CD14-positive monocyte (primary cell): ENCODE measurements around the gene DMRTC2. TPM values are rescaled to one million over a fixed set of nuclear protein-coding genes. Genes with fewer than 3 reads are reported as not detected.

Source experiments
- DNase-seq, 3 donors: peaks; one replicate each; pipeline ENCODE4 v3.0.0-alpha.2; 2011 to 2022
- H2AFZ ChIP-seq: 2 replicates; pipeline ENCODE4 v1.6.0; 2012; ENCODE audit warnings: mild to moderate bottlenecking, low read depth, low read length, inconsistent platforms; ENCODE audit not compliant: insufficient read depth, poor library complexity, severe bottlenecking
- H3K27ac ChIP-seq, 2 donors: 1 replicate in 1 of 2; 2 replicates in 1 of 2; pipeline ENCODE4 v1.5.1; 2012 to 2013; ENCODE audit warnings: low read length in 2 of 2, control low read depth in 1 of 2, inconsistent platforms in 1 of 2, low read depth in 1 of 2, mild to moderate bottlenecking in 1 of 2
- H3K27me3 ChIP-seq, 2 donors: one replicate each; pipeline versions ENCODE4 v1.6.0 to v1.6.1; 2011 to 2013; ENCODE audit warnings: low read length in 2 of 2; ENCODE audit not compliant: control insufficient read depth in 2 of 2, insufficient read depth in 2 of 2
- H3K36me3 ChIP-seq, 2 donors: replicated peaks in 1 of 2; 1 replicate in 1 of 2; 2 replicates in 1 of 2; pipeline versions ENCODE4 v1.5.1 to v1.6.1; 2012 to 2013; ENCODE audit warnings: low read length in 2 of 2, control low read depth in 1 of 2, inconsistent platforms in 1 of 2, mild to moderate bottlenecking in 1 of 2; ENCODE audit not compliant: insufficient read depth in 2 of 2, control insufficient read depth in 1 of 2
- H3K4me1 ChIP-seq, 2 donors: 1 replicate in 1 of 2; 2 replicates in 1 of 2; pipeline versions ENCODE4 v1.5.1 to v1.6.1; 2012 to 2013; ENCODE audit warnings: low read length in 2 of 2, control low read depth in 1 of 2, inconsistent platforms in 1 of 2, mild to moderate bottlenecking in 1 of 2, moderate library complexity in 1 of 2; ENCODE audit not compliant: insufficient read depth in 2 of 2, control insufficient read depth in 1 of 2
- H3K4me2 ChIP-seq: replicated peaks from 2 replicates; pipeline ENCODE3; 2012; ENCODE audit warnings: low read length, moderate library complexity, mild to moderate bottlenecking; ENCODE audit not compliant: poor library complexity, severe bottlenecking; ENCODE audit errors: extremely low read depth
- H3K4me3 ChIP-seq, 3 experiments: fragments of 200-600 bp in 1 of 3; sonication (generic) in 1 of 3; replicated peaks in 1 of 3; 1 replicate in 2 of 3; 2 replicates in 1 of 3; pipeline ENCODE4 v1.5.1; 2011 to 2013; ENCODE audit warnings: low read length in 3 of 3, mild to moderate bottlenecking in 3 of 3, control low read depth in 2 of 3, low read depth in 2 of 3, inconsistent platforms in 1 of 3, moderate library complexity in 1 of 3
- H3K79me2 ChIP-seq: 2 replicates; pipeline ENCODE4 v1.6.0; 2012; ENCODE audit warnings: mild to moderate bottlenecking, control low read depth, inconsistent platforms, low read length, moderate library complexity; ENCODE audit not compliant: insufficient read depth
- H3K9ac ChIP-seq: 2 replicates; pipeline ENCODE4 v1.6.0; 2017; ENCODE audit warnings: low read length, mild to moderate bottlenecking; ENCODE audit not compliant: insufficient read depth, poor library complexity, severe bottlenecking
- H3K9me3 ChIP-seq, 2 donors: replicated peaks in 1 of 2; 1 replicate in 1 of 2; 2 replicates in 1 of 2; pipeline versions ENCODE4 v1.5.1 to v1.6.1; 2012 to 2013; ENCODE audit warnings: low read length in 2 of 2, control low read depth in 1 of 2; ENCODE audit not compliant: control insufficient read depth in 1 of 2, insufficient read depth in 1 of 2
- H4K20me1 ChIP-seq: 2 replicates; pipeline ENCODE4 v1.6.0; 2012; ENCODE audit warnings: mild to moderate bottlenecking, low read length, control low read depth, moderate library complexity; ENCODE audit not compliant: insufficient read depth
- H3K27ac Mint-ChIP-seq, 7 donors: one replicate each; pipeline ENCODE4 v1.8.0; 2020; ENCODE audit warnings: mild to moderate bottlenecking in 7 of 7, mixed read lengths in 7 of 7, moderate library complexity in 6 of 7, inconsistent platforms in 2 of 7
- H3K27me3 Mint-ChIP-seq, 3 donors: one replicate each; pipeline ENCODE4 v1.8.0; 2021 to 2022; ENCODE audit warnings: low read depth in 3 of 3, mild to moderate bottlenecking in 3 of 3, mixed read lengths in 3 of 3, moderate library complexity in 3 of 3, inconsistent platforms in 1 of 3
- H3K36me3 Mint-ChIP-seq, 2 donors: one replicate each; pipeline ENCODE4 v1.8.0; 2020; ENCODE audit warnings: mixed read lengths in 2 of 2, inconsistent platforms in 1 of 2, mild to moderate bottlenecking in 1 of 2
- H3K4me1 Mint-ChIP-seq: one replicate; pipeline ENCODE4 v1.8.0; 2020; ENCODE audit warnings: mild to moderate bottlenecking, mixed read lengths
- H3K4me3 Mint-ChIP-seq, 2 donors: one replicate each; pipeline ENCODE4 v1.8.0; 2020; ENCODE audit warnings: mild to moderate bottlenecking in 2 of 2, mixed read lengths in 2 of 2, moderate library complexity in 1 of 2
- H3K9me3 Mint-ChIP-seq, 7 donors: one replicate each; pipeline ENCODE4 v1.8.0; 2020 to 2022; ENCODE audit warnings: mixed read lengths in 7 of 7, mild to moderate bottlenecking in 6 of 7, moderate library complexity in 6 of 7, inconsistent platforms in 2 of 7
- WGBS: methylation state at CpG from one replicate; pipeline ENCODE4 v1.1.5; 2013; ENCODE audit warnings: missing lambda C conversion rate; ENCODE audit not compliant: insufficient coverage; 5-methylcytosine and 5-hydroxymethylcytosine counted together
- intact Hi-C, 2 donors: fragments of 100-400 bp; cut with micrococcal nuclease; formaldehyde crosslinking; loops; one replicate each; pipeline versions ENCODE4 v1.15.0 to v1.15.1; 2023
- polyA plus RNA-seq, 3 donors: library from polyadenylated mRNA; depleted of rRNA in 1 of 3; unstranded in 2 of 3; stranded (reverse) in 1 of 3; fragments of 300-500 nt in 2 of 3; fragments of >200 nt in 1 of 3; fragmentation: Illumina TruSeq in 2 of 3; gene quantifications; 1 replicate in 2 of 3; 2 replicates in 1 of 3; pipeline ENCODE4 v1.2.3, GENCODE V29; 2012 to 2021
- TF ChIP-seq, protein P1 (sequence below): fragments of 200-600 bp; IDR thresholded peaks from one replicate; pipeline ENCODE4 v1.8.0; 2022; ENCODE audit warnings: antibody characterized with exemption, mild to moderate bottlenecking

DMRTC2 gene
- polyA plus RNA-seq, 3 donors, result not detected

DNA sequence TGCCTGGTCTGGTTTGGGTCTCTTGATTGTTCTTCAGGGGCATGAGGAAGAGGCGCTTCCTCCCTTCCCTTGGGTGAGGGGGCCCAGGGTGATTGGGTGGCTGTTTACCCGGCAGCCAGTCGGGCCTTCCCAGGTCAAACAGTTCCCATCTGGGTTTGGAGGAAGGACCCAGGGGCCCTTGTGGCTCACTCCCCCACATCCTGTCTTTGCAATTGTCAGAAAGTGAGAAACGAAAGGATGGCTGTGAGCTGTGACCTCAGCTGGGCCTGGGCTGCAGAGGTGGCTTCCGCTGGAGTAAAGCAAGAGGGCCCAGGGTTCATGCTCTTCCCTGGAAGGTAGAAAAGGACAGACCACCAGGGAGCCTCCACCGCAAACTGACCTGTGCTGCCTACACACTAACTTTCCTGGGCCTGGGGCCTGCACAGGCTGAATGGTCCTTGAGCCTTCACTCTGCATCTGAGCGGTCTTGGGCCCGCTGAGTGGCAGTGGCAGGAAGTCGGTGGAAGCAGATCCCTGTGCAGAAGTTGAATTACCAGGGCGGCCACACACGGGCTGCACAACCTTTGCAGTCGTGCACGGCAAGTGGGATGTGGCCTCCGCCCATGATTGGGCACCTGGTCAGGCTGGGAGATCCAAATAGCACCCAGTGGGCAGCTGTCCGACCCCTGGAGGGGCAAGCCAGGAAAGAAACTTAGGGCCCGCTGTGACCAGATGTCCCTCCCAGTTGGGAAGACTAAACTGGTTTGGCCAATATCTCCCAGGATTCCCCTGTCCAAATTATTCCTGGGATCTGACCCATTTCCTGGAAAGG is 26.9 kb downstream of the DMRTC2 start:
- TF ChIP-seq, protein P1, sequence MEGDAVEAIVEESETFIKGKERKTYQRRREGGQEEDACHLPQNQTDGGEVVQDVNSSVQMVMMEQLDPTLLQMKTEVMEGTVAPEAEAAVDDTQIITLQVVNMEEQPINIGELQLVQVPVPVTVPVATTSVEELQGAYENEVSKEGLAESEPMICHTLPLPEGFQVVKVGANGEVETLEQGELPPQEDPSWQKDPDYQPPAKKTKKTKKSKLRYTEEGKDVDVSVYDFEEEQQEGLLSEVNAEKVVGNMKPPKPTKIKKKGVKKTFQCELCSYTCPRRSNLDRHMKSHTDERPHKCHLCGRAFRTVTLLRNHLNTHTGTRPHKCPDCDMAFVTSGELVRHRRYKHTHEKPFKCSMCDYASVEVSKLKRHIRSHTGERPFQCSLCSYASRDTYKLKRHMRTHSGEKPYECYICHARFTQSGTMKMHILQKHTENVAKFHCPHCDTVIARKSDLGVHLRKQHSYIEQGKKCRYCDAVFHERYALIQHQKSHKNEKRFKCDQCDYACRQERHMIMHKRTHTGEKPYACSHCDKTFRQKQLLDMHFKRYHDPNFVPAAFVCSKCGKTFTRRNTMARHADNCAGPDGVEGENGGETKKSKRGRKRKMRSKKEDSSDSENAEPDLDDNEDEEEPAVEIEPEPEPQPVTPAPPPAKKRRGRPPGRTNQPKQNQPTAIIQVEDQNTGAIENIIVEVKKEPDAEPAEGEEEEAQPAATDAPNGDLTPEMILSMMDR, result no peak
- H3K4me3 Mint-ChIP-seq, result peak overlapping the region; percentile 62 to 79
- peak in 1 of 3 donors; percentile 58 for DNase-seq
- Histone ChIP-seq H3K27me3 (no peaks in the 10 kb centered on the region), H3K9me3 (no peaks in the 10 kb centered on the region), H4K20me1 (peaks cover 52% of the 10 kb centered on the region), H3K4me2 (peak overlapping the region; percentile 45), H3K79me2 (peaks cover 22% of the 10 kb centered on the region), H3K36me3 (peaks cover 32 to 45% of the 10 kb centered on the region in 2 donors), H3K27ac (peak overlapping the region; percentile 64 to 67), H3K4me1 (peaks cover 63 to 70% of the 10 kb centered on the region in 2 donors), H2AFZ (no peak overlapping the region), H3K4me3 (peak overlapping the region in 1 of 3 experiments; percentile 23), H3K9ac (peak overlapping the region; percentile 32)
- peaks cover 0 to 4% (median 0%) of the 10 kb centered on the region in 3 donors for H3K27me3 Mint-ChIP-seq
- intact Hi-C loops, result loop anchor here in 1 of 2 donors (5.0 kb wide), 1 partner anchor 81 kb away; no protein-coding TSS in a partner anchor
- H3K9me3 Mint-ChIP-seq, result peaks cover 0 to 4% (median 0%) of the 10 kb centered on the region in 7 donors
- H3K27ac Mint-ChIP-seq, result peak overlapping the region; percentile 84 to 94 (median 87)
- H3K36me3 Mint-ChIP-seq, result peaks cover 29 to 46% of the 10 kb centered on the region in 2 donors
- peaks cover 74% of the 10 kb centered on the region for H3K4me1 Mint-ChIP-seq
- WGBS, result 9% methylated on average over 13 of the region's 16 CpGs

- peaks cover 29 to 45% of the 10 kb centered on the region in 2 donors for H3K36me3 Mint-ChIP-seq
- no peaks in the 10 kb centered on the region for H3K9me3 ChIP-seq
- no peak overlapping the region for H3K4me3 Mint-ChIP-seq
- 88% methylated on average over 11 of the region's 12 CpGs for WGBS
- DNase-seq, result no peak
- no peaks in the 10 kb centered on the region for H3K27me3 ChIP-seq
- peak overlapping the region in 1 of 3 experiments; percentile 23 for H3K4me3 ChIP-seq
- no peak overlapping the region for H2AFZ ChIP-seq
- peak overlapping the region in 3 of 7 donors; percentile 23 to 91 (median 32) for H3K27ac Mint-ChIP-seq
- TF ChIP-seq, protein P1, result no peak
- peaks cover 47% of the 10 kb centered on the region for H4K20me1 ChIP-seq
- H3K36me3 ChIP-seq, result peaks cover 26 to 40% of the 10 kb centered on the region in 2 donors
- H3K79me2 ChIP-seq, result peaks cover 16% of the 10 kb centered on the region
- peaks cover 0 to 4% (median 0%) of the 10 kb centered on the region in 7 donors for H3K9me3 Mint-ChIP-seq
- H3K9ac ChIP-seq, result peak overlapping the region; percentile 22
- H3K4me1 ChIP-seq, result peaks cover 69 to 76% of the 10 kb centered on the region in 2 donors
- peaks cover 78% of the 10 kb centered on the region for H3K4me1 Mint-ChIP-seq
- H3K4me2 ChIP-seq, result peak overlapping the region; percentile 45
- intact Hi-C loops, result loop anchor here in 1 of 2 donors (5.0 kb wide), 1 partner anchor 80 kb away; no protein-coding TSS in a partner anchor
- H3K27me3 Mint-ChIP-seq, result peaks cover 0 to 4% (median 0%) of the 10 kb centered on the region in 3 donors
- H3K27ac ChIP-seq, result peak overlapping the region; percentile 64 to 67
Measured at GRCh38 chr19:41872384-41872774, 27.5 kb downstream of the DMRTC2 start.
